CD4-positive, alpha-beta T cell treated with Interleukin-15 for 4 hours (primary cell): ENCODE measurements around the gene GDF11.

Source experiments
- DNase-seq: peaks from one replicate; pipeline ENCODE4 v3.0.0-alpha.2; 2020; ENCODE audit warnings: low spot score

Gene GDF11

GRCh38 chr12:55723516-55724225 lies 19.3 kb upstream of the GDF11 start:
- DNase-seq = no peak

- peak; percentile 67 for DNase-seq
These were observed 18.5 kb upstream of the GDF11 start for GRCh38 chr12:55724226-55724939.

- no peak for DNase-seq
These were observed 18.0 kb upstream of the GDF11 start for GRCh38 chr12:55724940-55725309.

- no peak for DNase-seq
These were observed 17.4 kb upstream of the GDF11 start for GRCh38 chr12:55725556-55725955.

- no peak for DNase-seq
These were observed 16.0 kb upstream of the GDF11 start for GRCh38 chr12:55726971-55727370.

- no peak for DNase-seq
These were observed 15.2 kb upstream of the GDF11 start for GRCh38 chr12:55727643-55728185.

- DNase-seq = no peak
These were observed 14.6 kb upstream of the GDF11 start for GRCh38 chr12:55728186-55728938.

- DNase-seq = peak; percentile 60
These were observed 13.7 kb upstream of the GDF11 start, which contains the start of gene CD63 for GRCh38 chr12:55728939-55729818. Gene CD63 (minus strand): TSS chr12:55729009. CDS start chr12:55728341, 668 bp downstream.

- no peak for DNase-seq
These were observed 12.8 kb upstream of the GDF11 start for GRCh38 chr12:55729819-55730818.

- DNase-seq = no peak
These were observed 10.6 kb upstream of the GDF11 start for GRCh38 chr12:55732288-55732687.

- no peak for DNase-seq
These were observed 9.8 kb upstream of the GDF11 start for GRCh38 chr12:55733021-55733555.

GRCh38 chr12:55733858-55734257 lies 9.1 kb upstream of the GDF11 start:
- DNase-seq = no peak

- no peak for DNase-seq
These were observed 8.3 kb upstream of the GDF11 start for GRCh38 chr12:55734595-55734994.

GRCh38 chr12:55736076-55736475 lies 6.8 kb upstream of the GDF11 start:
- DNase-seq = no peak

- DNase-seq = peak; percentile 59
These were observed 5.9 kb upstream of the GDF11 start for GRCh38 chr12:55736780-55737580.

- no peak for DNase-seq
These were observed 5.3 kb upstream of the GDF11 start for GRCh38 chr12:55737581-55738122.

GRCh38 chr12:55738123-55739024 lies 4.5 kb upstream of the GDF11 start:
- DNase-seq = peak; percentile 90

- no peak for DNase-seq
These were observed 3.9 kb upstream of the GDF11 start for GRCh38 chr12:55739025-55739378.
